Astrocyte (in vitro differentiated cells and primary cell): ENCODE results near the gene TFEC. TPM values are rescaled to one million over a fixed set of nuclear protein-coding genes. Genes with fewer than 3 reads are reported as not detected.

Experiments used
- DNase-seq: peaks from one replicate; pipeline ENCODE4 v3.0.0-alpha.2; 2010; ENCODE audit warnings: low read depth
- FAIRE-seq: peaks from 2 replicates; lab custom pipeline; 2011; peaks lifted over from hg19 to GRCh38; lab: Jason Lieb, UNC
- H2AFZ ChIP-seq: 2 replicates; pipeline ENCODE4 v1.6.0; 2012; ENCODE audit warnings: low read depth, low read length, inconsistent platforms
- H3K27ac ChIP-seq: 2 replicates; pipeline ENCODE4 v1.5.1; 2011; ENCODE audit warnings: low read depth, low read length, inconsistent platforms
- H3K27me3 ChIP-seq: 2 replicates; pipeline ENCODE4 v1.6.0; 2011; ENCODE audit warnings: low read length, inconsistent platforms; ENCODE audit not compliant: insufficient read depth
- H3K36me3 ChIP-seq: 2 replicates; pipeline ENCODE4 v1.5.1; 2011; ENCODE audit warnings: low read length, inconsistent platforms; ENCODE audit not compliant: insufficient read depth
- H3K4me1 ChIP-seq: 2 replicates; pipeline ENCODE4 v1.5.1; 2011; ENCODE audit warnings: low read length, inconsistent platforms; ENCODE audit not compliant: insufficient read depth
- H3K4me2 ChIP-seq: 2 replicates; pipeline ENCODE4 v1.6.0; 2012; ENCODE audit warnings: low read length, inconsistent platforms
- H3K4me3 ChIP-seq: 2 replicates; pipeline ENCODE4 v1.5.1; 2011; ENCODE audit warnings: low read depth, mild to moderate bottlenecking, low read length, inconsistent platforms; ENCODE audit not compliant: insufficient read depth
- H3K79me2 ChIP-seq: 2 replicates; pipeline ENCODE4 v1.6.0; 2012; ENCODE audit warnings: mild to moderate bottlenecking, low read length, inconsistent platforms; ENCODE audit not compliant: insufficient read depth
- H3K9ac ChIP-seq: 2 replicates; pipeline ENCODE4 v1.6.0; 2012; ENCODE audit warnings: mild to moderate bottlenecking, low read length, inconsistent platforms
- H3K9me3 ChIP-seq: 2 replicates; pipeline ENCODE4 v1.5.1; 2012; ENCODE audit warnings: low read depth, mild to moderate bottlenecking, low read length, inconsistent platforms; ENCODE audit not compliant: insufficient read depth
- H4K20me1 ChIP-seq: 2 replicates; pipeline ENCODE4 v1.6.0; 2012; ENCODE audit warnings: low read length, inconsistent platforms; ENCODE audit not compliant: insufficient read depth
- H3K27ac Mint-ChIP-seq: one replicate; pipeline ENCODE4 v1.8.0; 2021; ENCODE audit warnings: mild to moderate bottlenecking, mixed read lengths; ENCODE audit not compliant: unreplicated experiment
- H3K27me3 Mint-ChIP-seq: one replicate; pipeline ENCODE4 v1.8.0; 2021; ENCODE audit warnings: low read depth, mixed read lengths; ENCODE audit not compliant: unreplicated experiment
- H3K36me3 Mint-ChIP-seq: one replicate; pipeline ENCODE4 v1.8.0; 2021; ENCODE audit warnings: low read depth, mixed read lengths; ENCODE audit not compliant: unreplicated experiment
- H3K4me1 Mint-ChIP-seq: one replicate; pipeline ENCODE4 v1.8.0; 2021; ENCODE audit warnings: low read depth, mixed read lengths; ENCODE audit not compliant: unreplicated experiment
- H3K4me3 Mint-ChIP-seq: one replicate; pipeline ENCODE4 v1.8.0; 2021; ENCODE audit warnings: mild to moderate bottlenecking, moderate library complexity, mixed read lengths; ENCODE audit not compliant: unreplicated experiment
- H3K9me3 Mint-ChIP-seq: one replicate; pipeline ENCODE4 v1.8.0; 2021; ENCODE audit warnings: mild to moderate bottlenecking, mixed read lengths; ENCODE audit not compliant: unreplicated experiment
- EZH2 ChIP-seq: IDR thresholded peaks from 2 replicates; pipeline ENCODE4 v1.6.1; 2012; ENCODE audit warnings: mild to moderate bottlenecking, low read length, inconsistent platforms; ENCODE audit not compliant: insufficient read depth
- total RNA-seq: library from RNA; stranded (reverse); gene quantifications from 2 replicates; pipeline ENCODE4 v1.2.1, GENCODE V29; 2021
- TF ChIP-seq, protein P1 (sequence below): IDR thresholded peaks from 2 replicates; pipeline ENCODE4 v1.5.1; 2011; ENCODE audit warnings: low read depth, mild to moderate bottlenecking, inconsistent platforms, low read length, moderate library complexity; ENCODE audit not compliant: insufficient read depth

Gene TFEC
- total RNA-seq, 1 donor from 2014 or later = 1.8 TPM

DNA sequence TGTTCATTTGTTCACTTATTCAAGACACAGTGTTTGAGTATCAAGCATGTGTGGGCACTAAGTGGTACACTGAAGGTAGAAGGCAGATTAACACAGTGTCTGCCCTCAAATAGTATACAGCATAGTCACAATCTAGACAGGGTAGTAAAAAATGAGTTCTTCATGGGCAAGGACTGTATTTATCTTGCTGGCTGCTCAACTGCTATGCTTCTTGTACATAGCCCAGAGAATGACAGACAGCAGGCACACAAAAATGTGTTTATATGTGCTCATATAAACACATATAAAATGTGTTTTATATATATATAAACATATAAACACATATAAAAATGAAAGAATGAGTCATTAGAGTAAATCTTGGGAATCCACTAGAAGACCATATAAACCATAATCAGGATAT lies 43.1 kb downstream of the TFEC start:
- H4K20me1 ChIP-seq = no peaks in the 10 kb centered on the region
- no peak for DNase-seq
- no peak overlapping the region for H3K9ac ChIP-seq
- H3K9me3 ChIP-seq = no peaks in the 10 kb centered on the region
- no peak overlapping the region for H3K4me3 ChIP-seq
- TF ChIP-seq, protein P1, sequence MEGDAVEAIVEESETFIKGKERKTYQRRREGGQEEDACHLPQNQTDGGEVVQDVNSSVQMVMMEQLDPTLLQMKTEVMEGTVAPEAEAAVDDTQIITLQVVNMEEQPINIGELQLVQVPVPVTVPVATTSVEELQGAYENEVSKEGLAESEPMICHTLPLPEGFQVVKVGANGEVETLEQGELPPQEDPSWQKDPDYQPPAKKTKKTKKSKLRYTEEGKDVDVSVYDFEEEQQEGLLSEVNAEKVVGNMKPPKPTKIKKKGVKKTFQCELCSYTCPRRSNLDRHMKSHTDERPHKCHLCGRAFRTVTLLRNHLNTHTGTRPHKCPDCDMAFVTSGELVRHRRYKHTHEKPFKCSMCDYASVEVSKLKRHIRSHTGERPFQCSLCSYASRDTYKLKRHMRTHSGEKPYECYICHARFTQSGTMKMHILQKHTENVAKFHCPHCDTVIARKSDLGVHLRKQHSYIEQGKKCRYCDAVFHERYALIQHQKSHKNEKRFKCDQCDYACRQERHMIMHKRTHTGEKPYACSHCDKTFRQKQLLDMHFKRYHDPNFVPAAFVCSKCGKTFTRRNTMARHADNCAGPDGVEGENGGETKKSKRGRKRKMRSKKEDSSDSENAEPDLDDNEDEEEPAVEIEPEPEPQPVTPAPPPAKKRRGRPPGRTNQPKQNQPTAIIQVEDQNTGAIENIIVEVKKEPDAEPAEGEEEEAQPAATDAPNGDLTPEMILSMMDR = no peak
- TF ChIP-seq EZH2 = no peak
- no peak overlapping the region for H3K4me2 ChIP-seq
- no peak for FAIRE-seq
- H3K36me3 Mint-ChIP-seq = no peaks in the 10 kb centered on the region
- peaks cover 2% of the 10 kb centered on the region for H3K9me3 Mint-ChIP-seq
- no peaks in the 10 kb centered on the region for H3K79me2 ChIP-seq
- no peaks in the 10 kb centered on the region for H3K36me3 ChIP-seq
- H3K4me1 ChIP-seq = no peaks in the 10 kb centered on the region
- H3K4me3 Mint-ChIP-seq = no peak overlapping the region
- H3K27me3 ChIP-seq = no peaks in the 10 kb centered on the region
- H3K4me1 Mint-ChIP-seq = no peaks in the 10 kb centered on the region
- no peak overlapping the region for H2AFZ ChIP-seq
- no peak overlapping the region for H3K27ac ChIP-seq
- H3K27me3 Mint-ChIP-seq = peaks cover 5% of the 10 kb centered on the region
- no peak overlapping the region for H3K27ac Mint-ChIP-seq

DNA sequence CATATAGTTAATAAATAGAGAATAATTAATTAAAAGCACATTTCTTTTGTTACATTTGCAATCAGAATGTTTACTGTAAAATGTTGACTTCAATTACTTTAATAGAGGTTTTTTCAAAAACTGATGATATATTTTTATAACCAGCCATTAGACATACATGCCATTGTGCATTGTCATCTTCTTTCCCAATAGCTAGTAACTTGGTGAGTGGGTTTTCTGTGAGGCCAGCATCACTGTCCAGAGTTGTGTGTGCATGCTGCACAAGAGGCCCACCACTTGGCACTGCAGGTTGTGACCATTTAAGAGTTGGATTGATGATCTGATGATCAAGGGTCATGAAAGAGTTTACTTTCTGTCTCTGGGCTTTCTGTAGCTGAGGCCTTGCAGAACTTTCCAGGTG lies 46.5 kb downstream of the TFEC start:
- no peaks in the 10 kb centered on the region for H3K9me3 Mint-ChIP-seq
- H3K4me1 ChIP-seq = no peaks in the 10 kb centered on the region
- no peaks in the 10 kb centered on the region for H3K36me3 Mint-ChIP-seq
- no peaks in the 10 kb centered on the region for H3K9me3 ChIP-seq
- no peaks in the 10 kb centered on the region for H3K36me3 ChIP-seq
- no peak overlapping the region for H3K27ac ChIP-seq
- no peak overlapping the region for H3K4me3 Mint-ChIP-seq
- H3K4me3 ChIP-seq = no peak overlapping the region
- no peaks in the 10 kb centered on the region for H3K79me2 ChIP-seq
- no peaks in the 10 kb centered on the region for H3K27me3 ChIP-seq
- no peak overlapping the region for H3K27ac Mint-ChIP-seq
- no peaks in the 10 kb centered on the region for H4K20me1 ChIP-seq
- H3K4me1 Mint-ChIP-seq = no peaks in the 10 kb centered on the region
- H3K27me3 Mint-ChIP-seq = no peaks in the 10 kb centered on the region
- no peak for FAIRE-seq
- no peak overlapping the region for H2AFZ ChIP-seq
- TF ChIP-seq EZH2 = no peak
- TF ChIP-seq, protein P1 = no peak
- no peak overlapping the region for H3K9ac ChIP-seq
- H3K4me2 ChIP-seq = no peak overlapping the region
- DNase-seq = peak; percentile 0

DNA sequence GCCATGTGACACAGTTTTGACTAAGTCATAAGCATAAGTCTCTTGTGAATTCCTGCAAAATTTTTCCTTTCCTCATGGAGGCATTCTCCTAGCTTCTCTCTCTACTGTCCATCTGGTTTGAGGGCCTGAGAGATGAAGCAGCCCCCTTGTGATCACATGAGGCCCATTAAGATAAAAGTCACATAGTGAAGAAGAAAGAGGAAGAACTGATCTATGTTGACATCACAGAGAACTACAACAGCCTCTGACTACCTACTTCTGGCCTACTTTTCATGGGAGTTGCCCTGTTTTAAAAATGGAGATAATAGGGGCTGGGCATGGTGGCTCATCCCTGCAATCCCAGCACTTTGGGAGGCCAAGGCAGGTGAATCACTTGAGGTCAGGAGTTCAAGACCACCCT lies 50.4 kb downstream of the TFEC start:
- H3K27ac ChIP-seq = no peak overlapping the region
- no peaks in the 10 kb centered on the region for H4K20me1 ChIP-seq
- H3K27ac Mint-ChIP-seq = no peak overlapping the region
- H3K79me2 ChIP-seq = no peaks in the 10 kb centered on the region
- no peaks in the 10 kb centered on the region for H3K27me3 Mint-ChIP-seq
- FAIRE-seq = no peak
- no peak overlapping the region for H2AFZ ChIP-seq
- no peaks in the 10 kb centered on the region for H3K36me3 Mint-ChIP-seq
- H3K4me1 Mint-ChIP-seq = peaks cover 1% of the 10 kb centered on the region
- H3K27me3 ChIP-seq = no peaks in the 10 kb centered on the region
- no peaks in the 10 kb centered on the region for H3K9me3 ChIP-seq
- H3K4me1 ChIP-seq = no peaks in the 10 kb centered on the region
- H3K36me3 ChIP-seq = no peaks in the 10 kb centered on the region
- TF ChIP-seq, protein P1 = no peak
- TF ChIP-seq EZH2 = no peak
- H3K4me3 Mint-ChIP-seq = no peak overlapping the region
- H3K4me3 ChIP-seq = no peak overlapping the region
- no peaks in the 10 kb centered on the region for H3K9me3 Mint-ChIP-seq
- H3K4me2 ChIP-seq = no peak overlapping the region
- no peak overlapping the region for H3K9ac ChIP-seq
- DNase-seq = no peak
